Smooth muscle cell (in vitro differentiated cells): ENCODE data around the gene NOP53. TPM values are rescaled to one million over a fixed set of nuclear protein-coding genes. Genes with fewer than 3 reads are reported as not detected.

Experiments
- DNase-seq: peaks from one replicate; lab custom pipeline; 2025; ENCODE audit not compliant: unreplicated experiment; lab: John Stamatoyannopoulos, UW
- H2AFZ ChIP-seq: fragments of 200-600 bp; sonication (generic); 2 replicates; pipeline ENCODE4 v1.6.0; 2016; ENCODE audit warnings: antibody characterized with exemption, low read depth, mild to moderate bottlenecking
- H3F3A ChIP-seq: fragments of 200-600 bp; sonication (generic); 2 replicates; pipeline ENCODE4 v1.6.0; 2017; ENCODE audit warnings: antibody characterized with exemption, low read depth
- H3K27ac ChIP-seq: fragments of 200-600 bp; sonication (generic); 2 replicates; pipeline ENCODE4 v1.5.1; 2016; ENCODE audit warnings: low read depth, mild to moderate bottlenecking
- H3K27me3 ChIP-seq: fragments of 200-600 bp; sonication (generic); 2 replicates; pipeline ENCODE4 v1.6.1; 2016; ENCODE audit warnings: low read depth, mild to moderate bottlenecking
- H3K36me3 ChIP-seq: fragments of 200-600 bp; sonication (generic); 2 replicates; pipeline ENCODE4 v1.5.1; 2016; ENCODE audit warnings: low read depth
- H3K4me1 ChIP-seq: fragments of 200-600 bp; sonication (generic); 2 replicates; pipeline ENCODE4 v1.5.1; 2016; ENCODE audit warnings: low read depth
- H3K4me2 ChIP-seq: fragments of 200-600 bp; sonication (generic); 2 replicates; pipeline ENCODE4 v1.6.0; 2016; ENCODE audit warnings: mild to moderate bottlenecking
- H3K4me3 ChIP-seq: fragments of 200-600 bp; sonication (generic); 2 replicates; pipeline ENCODE4 v1.5.1; 2016; ENCODE audit warnings: mild to moderate bottlenecking
- H3K79me2 ChIP-seq: fragments of 200-600 bp; sonication (generic); 2 replicates; pipeline ENCODE4 v1.6.0; 2016; ENCODE audit warnings: low read depth, mild to moderate bottlenecking
- H3K9ac ChIP-seq: fragments of 200-600 bp; sonication (generic); 2 replicates; pipeline ENCODE4 v1.6.0; 2016; ENCODE audit warnings: low read depth
- H3K9me3 ChIP-seq: fragments of 200-600 bp; sonication (generic); replicated peaks from 2 replicates; pipeline ENCODE4 v1.5.1; 2016; ENCODE audit warnings: low read depth
- H4K20me1 ChIP-seq: fragments of 200-600 bp; sonication (generic); 2 replicates; pipeline ENCODE4 v1.6.0; 2016; ENCODE audit warnings: low read depth
- WGBS: methylation state at CpG from one replicate; pipeline ENCODE4 v1.1.7; 2016; ENCODE audit warnings: low lambda C conversion rate; 5-methylcytosine and 5-hydroxymethylcytosine counted together
- polyA plus RNA-seq: library from polyadenylated mRNA; unstranded; fragments of >200 nt; fragmentation: Nextera tagmentation; extraction: Ambion mirVana; gene quantifications from 2 replicates; pipeline ENCODE4 v1.2.1, GENCODE V29; 2016
- total RNA-seq: library from RNA; depleted of rRNA; stranded (reverse); fragments of >200 nt; gene quantifications from 2 replicates; pipeline ENCODE4 v1.2.3, GENCODE V29; 2014
- TF ChIP-seq, protein P1 (sequence below): fragments of 200-600 bp; sonication (generic); IDR thresholded peaks from 2 replicates; pipeline ENCODE4 v1.5.1; 2017; ENCODE audit warnings: borderline replicate concordance, mild to moderate bottlenecking, antibody characterized with exemption; ENCODE audit not compliant: insufficient read depth, poor library complexity, severe bottlenecking

NOP53 gene
- total RNA-seq (42.8 and 48.9 TPM in 2 replicates), polyA plus RNA-seq (74.5 and 95.2 TPM in 2 replicates)

DNA sequence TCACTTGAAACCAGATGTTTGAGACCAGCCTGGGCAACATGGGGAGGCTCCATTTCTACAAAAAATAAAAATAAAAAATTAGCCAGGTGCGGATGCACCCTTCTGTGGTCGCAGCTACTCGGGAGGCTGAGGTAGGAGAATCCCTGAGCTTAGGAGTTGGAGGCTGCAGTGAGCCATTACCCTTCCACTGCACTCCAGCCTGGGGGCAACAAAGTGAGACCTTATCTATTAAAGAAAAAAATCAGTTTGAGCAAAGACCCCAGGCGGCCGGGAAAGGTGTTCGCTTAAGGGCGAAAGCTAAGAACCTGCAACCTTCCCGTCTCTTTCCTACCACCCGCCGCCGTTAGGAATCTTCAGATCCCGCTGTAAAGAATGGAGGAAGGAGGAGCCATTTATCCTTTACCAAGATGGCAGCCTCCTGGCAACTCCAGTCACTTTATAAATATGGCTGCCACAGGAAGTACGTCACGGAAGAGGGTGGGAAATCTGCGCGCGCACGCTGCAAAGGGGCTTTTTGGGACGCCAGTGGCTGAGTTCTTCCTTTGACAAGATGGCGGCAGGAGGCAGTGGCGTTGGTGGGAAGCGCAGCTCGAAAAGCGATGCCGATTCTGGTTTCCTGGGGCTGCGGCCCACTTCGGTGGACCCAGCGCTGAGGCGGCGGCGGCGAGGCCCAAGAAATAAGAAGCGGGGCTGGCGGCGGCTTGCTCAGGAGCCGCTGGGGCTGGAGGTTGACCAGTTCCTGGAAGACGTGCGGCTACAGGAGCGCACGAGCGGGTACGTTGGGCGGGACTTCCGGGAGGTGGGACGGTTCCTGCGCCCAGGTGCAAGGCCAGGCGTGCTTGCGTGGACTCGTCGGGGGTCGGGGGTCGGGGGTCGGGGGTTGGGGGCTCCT, at the start of gene NOP53:
Gene NOP53 (plus strand): TSS at position 537 of the 892 bp plus-strand sequence. CDS start 14 bp downstream, at position 551.
- Histone ChIP-seq H4K20me1 (peaks cover 31% of the 10 kb centered on the region), H3K9me3 (no peaks in the 10 kb centered on the region), H3K79me2 (peaks cover 37% of the 10 kb centered on the region), H3K4me1 (peaks cover 11% of the 10 kb centered on the region), H3K36me3 (no peaks in the 10 kb centered on the region), H3F3A (peaks cover 24% of the 10 kb centered on the region), H3K4me3 (peak within 1 kb of the TSS; percentile 100), H2AFZ (peak within 1 kb of the TSS; percentile 94), H3K27me3 (no peaks in the 10 kb centered on the region), H3K9ac (peak within 1 kb of the TSS; percentile 94), H3K27ac (peak within 1 kb of the TSS; percentile 96), H3K4me2 (peak within 1 kb of the TSS; percentile 98)
- peak; percentile 92 for DNase-seq
- TF ChIP-seq, protein P1, sequence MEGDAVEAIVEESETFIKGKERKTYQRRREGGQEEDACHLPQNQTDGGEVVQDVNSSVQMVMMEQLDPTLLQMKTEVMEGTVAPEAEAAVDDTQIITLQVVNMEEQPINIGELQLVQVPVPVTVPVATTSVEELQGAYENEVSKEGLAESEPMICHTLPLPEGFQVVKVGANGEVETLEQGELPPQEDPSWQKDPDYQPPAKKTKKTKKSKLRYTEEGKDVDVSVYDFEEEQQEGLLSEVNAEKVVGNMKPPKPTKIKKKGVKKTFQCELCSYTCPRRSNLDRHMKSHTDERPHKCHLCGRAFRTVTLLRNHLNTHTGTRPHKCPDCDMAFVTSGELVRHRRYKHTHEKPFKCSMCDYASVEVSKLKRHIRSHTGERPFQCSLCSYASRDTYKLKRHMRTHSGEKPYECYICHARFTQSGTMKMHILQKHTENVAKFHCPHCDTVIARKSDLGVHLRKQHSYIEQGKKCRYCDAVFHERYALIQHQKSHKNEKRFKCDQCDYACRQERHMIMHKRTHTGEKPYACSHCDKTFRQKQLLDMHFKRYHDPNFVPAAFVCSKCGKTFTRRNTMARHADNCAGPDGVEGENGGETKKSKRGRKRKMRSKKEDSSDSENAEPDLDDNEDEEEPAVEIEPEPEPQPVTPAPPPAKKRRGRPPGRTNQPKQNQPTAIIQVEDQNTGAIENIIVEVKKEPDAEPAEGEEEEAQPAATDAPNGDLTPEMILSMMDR = no peak
- 3% methylated on average over 53 of the region's 53 CpGs for WGBS

DNA sequence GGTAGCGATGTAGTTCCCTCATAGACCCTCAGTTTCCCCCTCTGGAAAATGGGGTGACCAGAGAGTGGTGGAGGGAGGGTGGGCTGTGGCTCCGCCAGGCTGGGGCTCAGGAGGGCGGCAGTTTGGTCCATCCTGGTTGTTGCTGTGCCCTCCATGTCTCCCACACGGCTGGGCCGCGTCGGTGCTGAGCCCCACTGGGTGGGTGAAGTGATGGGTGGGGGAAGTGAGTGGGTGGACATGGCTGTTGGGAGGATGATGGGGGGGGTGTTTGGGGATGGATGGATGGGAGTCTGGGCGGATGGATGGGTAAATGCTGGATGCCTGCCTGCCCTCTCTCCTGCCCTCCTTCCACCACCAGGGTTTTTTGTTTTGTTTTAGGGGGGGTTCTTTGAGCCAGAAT, 48.7 kb upstream of the NOP53 start:
- Histone ChIP-seq H3K4me1 (no peaks in the 10 kb centered on the region), H3K4me3 (no peak overlapping the region), H3K9ac (no peak overlapping the region), H4K20me1 (peaks cover 31% of the 10 kb centered on the region), H3K4me2 (no peak overlapping the region), H3F3A (no peaks in the 10 kb centered on the region), H2AFZ (no peak overlapping the region), H3K79me2 (no peaks in the 10 kb centered on the region), H3K27me3 (no peaks in the 10 kb centered on the region), H3K36me3 (no peaks in the 10 kb centered on the region), H3K27ac (no peak overlapping the region), H3K9me3 (no peaks in the 10 kb centered on the region)
- no peak for DNase-seq
- 96% methylated on average over 6 of the region's 8 CpGs for WGBS
- TF ChIP-seq, protein P1 = no peak

DNA sequence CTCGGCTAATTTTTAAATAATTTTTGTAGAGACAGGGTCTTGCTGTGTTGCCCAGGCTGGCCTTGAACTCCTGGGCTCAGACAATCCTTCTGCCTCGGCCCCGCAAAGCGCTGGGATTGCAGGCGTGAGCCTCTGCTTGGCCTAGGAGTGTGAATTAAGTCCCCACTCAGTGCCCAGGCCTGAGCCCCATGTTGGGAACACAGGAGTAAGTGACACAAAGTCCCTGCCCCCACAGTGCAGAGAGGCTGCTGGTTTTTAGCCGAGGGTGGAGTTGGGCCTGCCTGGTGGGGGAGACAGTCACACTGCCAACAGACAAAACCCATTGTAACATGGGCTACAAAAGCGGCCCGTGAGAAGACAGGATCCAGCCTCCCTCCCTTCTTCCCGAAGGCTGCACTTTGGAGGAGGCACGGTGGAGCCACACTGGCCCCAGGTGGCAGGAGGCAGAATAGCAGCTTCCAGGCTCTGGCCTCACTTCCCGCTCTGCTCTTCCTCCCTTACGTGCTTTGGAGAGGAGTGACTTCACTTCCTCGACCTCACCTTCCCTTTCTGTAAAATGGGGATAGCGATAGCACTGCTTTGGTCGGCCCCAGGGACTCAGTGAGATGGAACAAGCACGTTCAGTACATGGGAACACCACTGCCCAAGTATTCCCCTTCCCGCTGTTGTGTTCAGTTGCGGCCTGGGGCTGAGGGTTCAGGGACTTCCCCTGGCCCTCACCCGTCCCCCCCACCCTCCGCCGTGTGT, 47.3 kb upstream of the NOP53 start:
- DNase-seq = peak; percentile 22
- TF ChIP-seq, protein P1 = peak; percentile 97
- H2AFZ ChIP-seq = no peak overlapping the region
- no peaks in the 10 kb centered on the region for H3K4me1 ChIP-seq
- no peaks in the 10 kb centered on the region for H3F3A ChIP-seq
- WGBS = 53% methylated on average over 18 of the region's 21 CpGs
- no peaks in the 10 kb centered on the region for H3K9me3 ChIP-seq
- no peak overlapping the region for H3K4me2 ChIP-seq
- no peak overlapping the region for H3K4me3 ChIP-seq
- H3K27ac ChIP-seq = no peak overlapping the region
- no peaks in the 10 kb centered on the region for H3K79me2 ChIP-seq
- peaks cover 21% of the 10 kb centered on the region for H4K20me1 ChIP-seq
- H3K9ac ChIP-seq = no peak overlapping the region
- no peaks in the 10 kb centered on the region for H3K27me3 ChIP-seq
- H3K36me3 ChIP-seq = no peaks in the 10 kb centered on the region
